ENCODE measurements around the gene OLFML2A. TPM values are rescaled to one million over a fixed set of nuclear protein-coding genes. Genes with fewer than 3 reads are reported as not detected.
A peak's percentile ranks its signal among the peaks of the same experiment; 100 is the strongest.
"Not testable (repeated sequence)": the region's sequence is repeated elsewhere in the genome, so short reads cannot be mapped to it uniquely, and the experiment has no call there.

OLFML2A gene
- total RNA-seq, 2 experiments from 2014 or later, result not detected

DNA sequence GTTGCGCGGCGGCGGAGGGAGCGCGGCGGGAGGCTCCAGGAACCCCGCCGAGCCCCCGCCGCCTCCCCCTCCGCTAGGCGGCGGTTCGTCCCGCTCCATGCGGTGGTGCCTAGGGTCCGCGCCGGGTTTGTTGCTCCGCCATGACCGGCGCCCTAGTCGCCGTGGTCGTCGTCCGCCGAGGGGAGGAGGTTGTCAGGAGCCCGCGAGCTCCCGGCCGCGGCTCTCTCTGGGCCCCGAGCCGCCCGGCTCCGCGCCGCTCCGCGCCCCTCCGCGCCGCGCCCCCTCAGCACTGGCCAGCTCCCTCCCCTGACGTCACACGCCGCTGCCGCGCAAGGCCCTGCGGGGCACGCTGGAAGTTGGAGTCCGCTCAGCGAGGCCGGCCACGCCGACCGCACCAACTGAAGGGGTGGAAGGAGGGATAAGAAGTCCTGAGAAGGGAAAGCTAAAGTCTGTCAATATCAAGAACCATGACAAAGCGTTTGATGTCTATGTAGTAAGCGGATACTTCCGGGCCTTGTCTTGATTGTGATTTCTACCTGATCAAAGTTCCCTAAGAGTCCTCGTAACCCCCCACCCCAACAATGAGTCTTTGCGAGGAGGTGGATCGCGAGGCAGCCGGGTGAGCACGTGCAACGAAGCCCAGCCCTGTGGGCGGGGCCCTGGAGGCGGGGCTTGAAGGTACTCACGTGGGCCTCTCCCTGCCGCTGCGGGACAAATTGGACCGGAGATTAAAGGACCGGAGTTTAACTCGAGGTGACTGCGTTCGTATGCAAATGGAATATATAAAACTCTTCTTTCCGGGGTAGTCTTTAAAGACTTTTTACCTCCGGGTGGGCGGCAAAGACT is 5.7 kb upstream of the OLFML2A start, which contains the start of gene NR6A1:
Gene NR6A1, minus strand, starts transcription at position 291 of the 846 bp plus-strand sequence.
- Mint-ChIP-seq H3K27me3 (ENCODE audit: low read depth) (peaks cover 62% of the 10 kb centered on the region), H3K4me3 (peak within 1 kb of the TSS; percentile 83), H3K36me3 (ENCODE audit: low read depth) (no peaks in the 10 kb centered on the region), H3K4me1 (ENCODE audit: low read depth) (peaks cover 30% of the 10 kb centered on the region), H3K9me3 (no peaks in the 10 kb centered on the region), H3K27ac (peak within 1 kb of the TSS; percentile 74)
- intact Hi-C loops (cut with micrococcal nuclease), result loop anchor here (1.0 to 5.0 kb wide), 7 partner anchors 36 to 471 kb away; partner anchors contain the start of genes ARPC5L, GOLGA1 and HSPA5
- DNase-seq, result peak; percentile 95
- CTCF ChIA-PET, result interaction anchor here (0.6 to 12.7 kb wide), 10 partner anchors 11 to 371 kb away, joined by 3 to 315 read pairs (median 4); partner anchors contain the start of genes ARPC5L and WDR38

GRCh38 chr9:124771867-124772679 is 4.9 kb upstream of the OLFML2A start:
- peaks cover 35% of the 10 kb centered on the region for H3K4me1 Mint-ChIP-seq (ENCODE audit: low read depth)
- peaks cover 59% of the 10 kb centered on the region for H3K27me3 Mint-ChIP-seq (ENCODE audit: low read depth)
- CTCF ChIA-PET, result interaction anchor here (0.7 to 12.7 kb wide), 11 partner anchors 10 to 370 kb away, joined by 3 to 315 read pairs (median 4); partner anchors contain the start of gene WDR38
- no peaks in the 10 kb centered on the region for H3K9me3 Mint-ChIP-seq
- intact Hi-C loops (cut with micrococcal nuclease), result loop anchor here (1.0 to 5.0 kb wide), 7 partner anchors 37 to 470 kb away; partner anchors contain the start of genes ARPC5L, GOLGA1 and HSPA5
- peak overlapping the region; percentile 74 for H3K4me3 Mint-ChIP-seq
- DNase-seq, result peak; percentile 30
- no peak overlapping the region for H3K27ac Mint-ChIP-seq
- no peaks in the 10 kb centered on the region for H3K36me3 Mint-ChIP-seq (ENCODE audit: low read depth)

- peaks cover 35% of the 10 kb centered on the region for H3K4me1 Mint-ChIP-seq (ENCODE audit: low read depth)
- CTCF ChIA-PET, result interaction anchor here (0.8 to 12.7 kb wide), 12 partner anchors 9 to 369 kb away, joined by 3 to 315 read pairs (median 4); partner anchors contain the start of gene WDR38
- H3K36me3 Mint-ChIP-seq (ENCODE audit: low read depth); DNase-seq; H3K27ac Mint-ChIP-seq; H3K9me3 Mint-ChIP-seq: not testable (repeated sequence)
- intact Hi-C loops (cut with micrococcal nuclease), result loop anchor here (5.0 kb wide), 2 partner anchors 419 to 469 kb away; partner anchors contain the start of gene HSPA5
- H3K27me3 Mint-ChIP-seq (ENCODE audit: low read depth), result peaks cover 57% of the 10 kb centered on the region
- peak overlapping the region; percentile 74 for H3K4me3 Mint-ChIP-seq
Observed at GRCh38 chr9:124772877-124773276, 4.1 kb upstream of the OLFML2A start.

DNA sequence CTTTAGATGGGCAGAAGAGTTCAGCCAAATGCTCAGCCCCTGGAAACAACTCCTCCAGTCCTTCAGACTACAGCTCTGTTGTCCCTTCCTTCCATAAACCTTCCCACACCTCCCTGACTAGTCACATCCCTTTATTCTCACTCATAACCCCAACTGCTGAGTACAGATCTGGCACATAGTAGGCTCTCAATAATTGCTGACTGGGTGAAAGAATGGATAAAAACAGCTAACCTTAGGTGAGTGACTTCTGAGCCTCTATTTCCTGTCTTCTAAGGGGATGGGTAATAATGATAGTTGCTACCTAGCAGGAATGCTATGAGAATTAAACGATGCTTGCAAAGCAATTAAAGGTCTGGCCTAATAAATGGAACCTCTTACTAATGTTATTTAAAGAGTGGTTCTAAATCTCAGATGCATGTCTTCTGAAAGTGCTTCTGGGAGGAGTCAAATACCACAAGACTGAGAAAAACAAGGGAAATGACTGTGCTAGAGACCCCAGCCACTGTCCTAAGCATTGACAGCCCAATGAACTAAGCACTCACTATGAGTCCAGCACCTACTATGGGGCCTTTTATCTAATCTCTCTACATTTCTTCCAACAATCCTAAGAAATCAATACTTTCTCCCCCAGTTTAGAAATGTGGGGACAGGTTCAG is 3.3 kb upstream of the OLFML2A start:
- Mint-ChIP-seq H3K4me1 (ENCODE audit: low read depth) (peaks cover 35% of the 10 kb centered on the region), H3K36me3 (ENCODE audit: low read depth) (no peaks in the 10 kb centered on the region), H3K4me3 (no peak overlapping the region), H3K27ac (no peak overlapping the region), H3K9me3 (no peaks in the 10 kb centered on the region), H3K27me3 (ENCODE audit: low read depth) (peaks cover 53% of the 10 kb centered on the region)
- DNase-seq, result no peak
- CTCF ChIA-PET, result interaction anchor here (0.8 to 12.7 kb wide), 11 partner anchors 10 to 605 kb away, joined by 3 to 315 read pairs (median 3); partner anchors contain the start of gene WDR38
- intact Hi-C loops (cut with micrococcal nuclease), result loop anchor here (1.0 to 5.0 kb wide), 6 partner anchors 80 to 601 kb away; partner anchors contain the start of genes HSPA5, SCAI and WDR38

DNA sequence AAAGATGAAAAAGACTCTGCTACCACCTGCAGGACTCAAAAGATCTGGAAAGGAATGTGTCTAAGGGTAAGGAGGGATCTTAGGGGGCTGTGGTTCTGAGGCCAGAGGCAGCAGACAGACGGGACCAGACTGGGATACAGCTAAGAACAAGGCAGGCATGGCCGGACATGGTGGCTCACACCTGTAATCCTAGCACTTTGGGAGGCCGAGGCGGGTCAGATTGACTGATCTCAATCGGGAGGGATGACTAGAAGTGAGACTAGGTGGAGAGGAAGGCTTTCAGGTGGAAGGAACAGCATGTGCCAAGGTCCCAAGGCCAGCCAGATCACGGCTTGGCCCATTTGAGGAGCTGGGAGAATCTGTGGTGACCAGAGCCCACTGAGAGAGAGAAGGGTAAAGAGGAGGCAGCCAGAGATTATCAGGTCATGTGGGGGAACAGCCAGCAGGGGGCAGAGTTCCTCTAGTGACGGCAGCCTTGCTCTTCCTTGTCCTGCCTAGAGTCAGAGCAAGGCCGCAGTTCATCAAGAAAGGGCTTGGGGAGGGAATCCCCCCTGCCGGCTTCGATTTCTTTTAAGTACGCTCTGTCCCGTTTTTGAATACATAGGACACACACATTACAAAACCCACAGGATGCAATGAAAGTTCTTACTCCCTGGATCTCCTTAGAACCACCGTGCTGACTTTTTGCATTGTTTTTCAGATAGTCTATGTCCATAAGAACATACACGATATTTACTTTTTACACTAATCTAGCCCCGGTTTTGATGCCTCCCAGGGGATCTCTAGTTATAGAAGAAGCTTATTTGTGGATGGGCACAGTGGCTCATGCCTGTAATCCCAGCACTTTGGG is 2.6 kb upstream of the OLFML2A start:
- DNase-seq, result peak; percentile 92
- no peaks in the 10 kb centered on the region for H3K36me3 Mint-ChIP-seq (ENCODE audit: low read depth)
- H3K9me3 Mint-ChIP-seq, result no peaks in the 10 kb centered on the region
- peaks cover 47% of the 10 kb centered on the region for H3K27me3 Mint-ChIP-seq (ENCODE audit: low read depth)
- CTCF ChIA-PET, result interaction anchor here (0.7 to 12.7 kb wide), 18 partner anchors 8 to 1658 kb away, joined by 3 to 315 read pairs (median 4); partner anchors contain the start of gene WDR38
- no peak overlapping the region for H3K4me3 Mint-ChIP-seq
- intact Hi-C loops (cut with micrococcal nuclease), result loop anchor here (1.0 to 5.0 kb wide), 6 partner anchors 79 to 600 kb away; partner anchors contain the start of genes HSPA5, SCAI and WDR38
- H3K4me1 Mint-ChIP-seq (ENCODE audit: low read depth), result peaks cover 30% of the 10 kb centered on the region
- no peak overlapping the region for H3K27ac Mint-ChIP-seq

GRCh38 chr9:124776618-124776953 is 347 bp upstream of the OLFML2A start:
- intact Hi-C loops (cut with micrococcal nuclease), result no loop called here
- peaks cover 36% of the 10 kb centered on the region for H3K27me3 Mint-ChIP-seq (ENCODE audit: low read depth)

GRCh38 chr9:124778575-124779367 is 1.8 kb downstream of the OLFML2A start:
- peaks cover 14% of the 10 kb centered on the region for H3K4me1 Mint-ChIP-seq (ENCODE audit: low read depth)
- no peak for DNase-seq
- intact Hi-C loops (cut with micrococcal nuclease), result no loop called here
- H3K27me3 Mint-ChIP-seq (ENCODE audit: low read depth), result peaks cover 26% of the 10 kb centered on the region
- H3K27ac Mint-ChIP-seq, result no peak overlapping the region
- CTCF ChIA-PET, result interaction anchor here (0.6 to 12.7 kb wide), 2 partner anchors 56 to 71 kb away, joined by 3 to 315 read pairs; partner anchors contain the start of gene WDR38
- H3K9me3 Mint-ChIP-seq, result no peaks in the 10 kb centered on the region
- H3K36me3 Mint-ChIP-seq (ENCODE audit: low read depth), result no peaks in the 10 kb centered on the region
- H3K4me3 Mint-ChIP-seq, result no peak overlapping the region

More at GRCh38 chr9:124776618-124776953, 347 bp upstream of the OLFML2A start:
- Mint-ChIP-seq H3K27ac (no peak overlapping the region), H3K4me3 (peak overlapping the region; percentile 61), H3K9me3 (no peaks in the 10 kb centered on the region), H3K4me1 (ENCODE audit: low read depth) (peaks cover 20% of the 10 kb centered on the region), H3K36me3 (ENCODE audit: low read depth) (no peaks in the 10 kb centered on the region)
- CTCF ChIA-PET, result interaction anchor here (0.6 to 12.7 kb wide), 9 partner anchors 10 to 596 kb away, joined by 3 to 315 read pairs (median 4); partner anchors contain the start of gene WDR38
- DNase-seq, result no peak

- Mint-ChIP-seq H3K9me3 (no peaks in the 10 kb centered on the region), H3K36me3 (ENCODE audit: low read depth) (no peaks in the 10 kb centered on the region), H3K27me3 (ENCODE audit: low read depth) (peaks cover 22% of the 10 kb centered on the region), H3K27ac (no peak overlapping the region), H3K4me1 (ENCODE audit: low read depth) (peaks cover 10% of the 10 kb centered on the region), H3K4me3 (no peak overlapping the region)
- CTCF ChIA-PET, result interaction anchor here (12.7 kb wide), 1 partner anchor 70 kb away, joined by 315 read pairs; the partner anchor contains the start of gene WDR38
- no peak for DNase-seq
- intact Hi-C loops (cut with micrococcal nuclease), result no loop called here
Observed at GRCh38 chr9:124779368-124780059, 2.6 kb downstream of the OLFML2A start.

DNA sequence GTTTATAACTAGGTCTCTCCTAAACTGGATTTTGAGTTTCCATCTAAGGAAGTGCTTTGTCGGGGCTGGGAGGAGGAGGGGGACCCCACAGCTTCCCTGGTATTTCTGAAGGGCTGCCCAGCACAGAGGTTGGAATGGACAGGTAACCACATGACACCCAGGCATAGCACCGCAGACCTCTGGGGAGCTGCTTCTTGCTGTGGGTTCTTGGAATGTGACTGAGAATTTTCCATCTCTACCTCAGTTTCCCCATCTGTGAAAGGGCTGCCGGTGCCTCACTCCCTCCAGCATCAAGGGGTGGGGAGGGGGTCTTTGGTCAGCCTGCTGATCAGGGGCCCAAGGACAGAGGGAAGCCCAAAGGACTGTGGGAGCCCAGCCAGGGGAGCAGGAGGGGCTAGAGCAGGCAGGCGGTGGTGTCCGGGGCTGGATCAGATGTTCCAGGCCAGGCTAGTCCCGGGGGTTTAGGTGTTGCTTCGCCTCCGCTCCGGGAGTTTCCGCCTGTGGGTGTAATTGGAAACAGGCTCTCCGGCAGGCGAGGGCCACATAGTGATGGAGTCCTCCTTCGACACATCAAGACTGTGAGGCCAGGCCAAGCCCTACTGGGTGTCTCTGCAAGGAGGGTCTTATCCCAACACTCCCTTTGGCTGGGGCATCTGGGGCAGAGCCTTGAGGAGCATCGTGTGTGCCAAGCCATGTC is 3.3 kb downstream of the OLFML2A start:
- no peak overlapping the region for H3K27ac Mint-ChIP-seq
- DNase-seq, result no peak
- H3K27me3 Mint-ChIP-seq (ENCODE audit: low read depth), result peaks cover 22% of the 10 kb centered on the region
- H3K4me3 Mint-ChIP-seq, result no peak overlapping the region
- intact Hi-C loops (cut with micrococcal nuclease), result no loop called here
- no peaks in the 10 kb centered on the region for H3K9me3 Mint-ChIP-seq
- CTCF ChIA-PET, result interaction anchor here (12.7 kb wide), 1 partner anchor 70 kb away, joined by 315 read pairs; the partner anchor contains the start of gene WDR38
- H3K36me3 Mint-ChIP-seq (ENCODE audit: low read depth), result no peaks in the 10 kb centered on the region
- peaks cover 8% of the 10 kb centered on the region for H3K4me1 Mint-ChIP-seq (ENCODE audit: low read depth)
